GM12873 (cell line): ENCODE measurements around the gene GLUL.

ENCODE experiments used
- TF ChIP-seq, protein P1 (sequence below): IDR thresholded peaks from 2 replicates; pipeline ENCODE4 v1.5.1; 2012; ENCODE audit warnings: low read depth, mild to moderate bottlenecking, moderate library complexity, low read length, control low read depth; ENCODE audit not compliant: insufficient read depth; ENCODE audit errors: missing control alignments

The GLUL gene

DNA sequence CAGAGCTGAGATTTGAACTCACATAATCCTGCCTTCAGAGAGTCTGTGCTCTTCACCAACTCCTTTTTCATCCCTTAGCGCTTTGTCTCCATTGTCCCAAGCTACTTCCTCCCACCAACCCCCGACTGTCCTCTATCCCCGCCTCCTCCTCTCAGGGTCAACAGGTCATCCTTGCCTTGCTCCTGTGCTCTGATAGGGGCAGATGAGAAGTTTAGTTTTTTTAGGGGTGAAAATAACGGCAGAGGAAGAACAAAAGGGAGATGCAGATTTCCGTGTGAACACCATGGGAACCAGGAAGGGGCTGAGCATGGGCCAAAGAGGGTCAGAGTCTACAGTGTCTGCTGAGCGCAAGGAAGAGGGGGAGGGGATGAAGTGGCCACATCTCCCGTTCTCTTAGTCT is 31.9 kb downstream of the GLUL start:
- TF ChIP-seq, protein P1, sequence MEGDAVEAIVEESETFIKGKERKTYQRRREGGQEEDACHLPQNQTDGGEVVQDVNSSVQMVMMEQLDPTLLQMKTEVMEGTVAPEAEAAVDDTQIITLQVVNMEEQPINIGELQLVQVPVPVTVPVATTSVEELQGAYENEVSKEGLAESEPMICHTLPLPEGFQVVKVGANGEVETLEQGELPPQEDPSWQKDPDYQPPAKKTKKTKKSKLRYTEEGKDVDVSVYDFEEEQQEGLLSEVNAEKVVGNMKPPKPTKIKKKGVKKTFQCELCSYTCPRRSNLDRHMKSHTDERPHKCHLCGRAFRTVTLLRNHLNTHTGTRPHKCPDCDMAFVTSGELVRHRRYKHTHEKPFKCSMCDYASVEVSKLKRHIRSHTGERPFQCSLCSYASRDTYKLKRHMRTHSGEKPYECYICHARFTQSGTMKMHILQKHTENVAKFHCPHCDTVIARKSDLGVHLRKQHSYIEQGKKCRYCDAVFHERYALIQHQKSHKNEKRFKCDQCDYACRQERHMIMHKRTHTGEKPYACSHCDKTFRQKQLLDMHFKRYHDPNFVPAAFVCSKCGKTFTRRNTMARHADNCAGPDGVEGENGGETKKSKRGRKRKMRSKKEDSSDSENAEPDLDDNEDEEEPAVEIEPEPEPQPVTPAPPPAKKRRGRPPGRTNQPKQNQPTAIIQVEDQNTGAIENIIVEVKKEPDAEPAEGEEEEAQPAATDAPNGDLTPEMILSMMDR, result no peak

GRCh38 chr1:182357913-182358312 is 33.7 kb downstream of the GLUL start:
- TF ChIP-seq, protein P1, result no peak

GRCh38 chr1:182357171-182357570 is 34.4 kb downstream of the GLUL start:
- TF ChIP-seq, protein P1, result no peak

- TF ChIP-seq, protein P1, result no peak
Observed at GRCh38 chr1:182355723-182356098, 35.9 kb downstream of the GLUL start.

GRCh38 chr1:182351790-182352364 is 39.7 kb downstream of the GLUL start:
- TF ChIP-seq, protein P1, result no peak

GRCh38 chr1:182350839-182351238 is 40.8 kb downstream of the GLUL start:
- TF ChIP-seq, protein P1, result no peak

GRCh38 chr1:182348961-182349747 is 42.4 kb downstream of the GLUL start:
- TF ChIP-seq, protein P1, result no peak
